GM18520 (cell line): Measurements from ENCODE around the gene ACACB.
"Not testable (repeated sequence)": the region's sequence is repeated elsewhere in the genome, so short reads cannot be mapped to it uniquely, and the experiment has no call there.

ENCODE experiments used
- ATAC-seq: cut with Tn5 transposase; IDR thresholded peaks from one replicate; pipeline ENCODE4 v1.9.1; 2021; ENCODE audit not compliant: unreplicated experiment

Gene ACACB

DNA sequence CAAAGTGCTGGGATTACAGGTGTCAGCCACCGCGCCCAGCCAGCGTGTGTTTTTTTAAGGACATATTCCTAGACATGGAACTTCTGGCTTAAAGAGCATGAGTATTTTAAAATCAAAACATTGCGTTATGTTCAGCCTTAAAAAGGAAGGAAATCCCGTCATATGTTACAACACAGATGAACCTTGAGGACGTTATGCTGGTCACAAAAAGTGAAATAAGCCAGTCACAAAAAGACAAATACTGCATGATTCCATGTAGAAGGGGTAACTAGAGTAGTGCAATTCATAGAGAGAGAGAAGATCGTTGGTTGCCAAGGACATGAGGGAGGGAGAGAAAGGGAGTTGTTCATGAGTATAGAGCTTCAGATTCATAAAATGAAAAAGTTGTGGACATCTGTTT, 53.9 kb downstream of the ACACB start:
- ATAC-seq = no peak

DNA sequence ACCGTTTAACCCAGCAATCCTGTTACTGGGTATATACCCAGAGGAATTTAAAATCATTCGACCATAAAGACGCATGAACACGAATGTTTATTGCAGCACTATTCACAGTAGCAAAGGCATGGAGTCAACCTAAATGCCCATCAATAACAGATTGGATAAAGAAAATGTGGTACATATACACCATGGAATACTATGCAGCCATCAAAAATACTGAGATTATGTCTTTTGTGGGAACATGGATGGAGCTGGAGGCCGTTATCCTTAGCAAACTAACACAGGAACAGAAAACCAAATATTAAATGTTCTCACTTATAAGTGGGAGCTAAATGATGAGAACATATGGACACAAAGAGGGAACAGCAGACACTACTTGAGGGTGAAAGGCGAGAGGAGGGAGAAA, 56.4 kb downstream of the ACACB start:
- not testable (repeated sequence) for ATAC-seq

GRCh38 chr12:109173443-109174240, 57.3 kb downstream of the ACACB start:
- ATAC-seq = no peak

DNA sequence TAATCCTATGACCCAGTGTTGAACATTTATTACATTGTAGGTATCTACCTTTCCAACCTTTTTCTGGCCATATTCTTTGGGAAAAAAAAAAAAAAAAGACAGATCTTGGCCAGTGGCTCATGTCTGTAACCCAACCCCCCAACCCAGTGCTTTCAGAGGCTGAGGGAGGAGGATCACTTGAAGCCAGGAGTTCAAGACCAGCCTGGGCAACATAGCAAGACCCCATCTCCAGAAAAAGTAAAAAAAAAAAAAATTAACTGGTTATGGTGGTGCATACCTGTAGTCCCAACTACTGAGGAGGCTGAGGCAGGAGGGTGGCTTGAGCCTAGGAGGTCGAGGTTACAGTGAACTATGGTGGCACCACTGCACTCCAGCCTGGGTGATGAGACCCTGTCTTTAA, 58.1 kb downstream of the ACACB start:
- no peak for ATAC-seq

- no peak for ATAC-seq
Measured at GRCh38 chr12:109178532-109178931, 62.1 kb downstream of the ACACB start.

DNA sequence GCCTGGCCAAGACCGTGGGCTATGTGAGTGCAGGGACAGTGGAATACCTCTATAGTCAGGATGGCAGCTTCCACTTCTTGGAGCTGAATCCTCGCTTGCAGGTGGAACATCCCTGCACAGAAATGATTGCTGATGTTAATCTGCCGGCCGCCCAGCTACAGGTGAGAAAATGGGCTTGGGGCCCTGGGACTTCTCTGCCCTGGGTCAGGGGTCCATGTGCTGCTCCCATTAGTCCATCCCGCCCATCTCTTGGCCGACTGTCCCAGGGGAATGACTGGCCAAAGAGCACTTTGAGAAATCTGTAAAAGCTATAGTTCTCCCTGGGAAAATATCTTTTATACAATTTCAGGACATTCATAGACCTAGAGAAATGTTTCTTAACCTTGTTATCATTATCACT, 63.5 kb downstream of the ACACB start:
- ATAC-seq = no peak

- ATAC-seq = no peak
Measured at GRCh38 chr12:109182041-109182839, 65.9 kb downstream of the ACACB start.

- ATAC-seq = no peak
Measured at GRCh38 chr12:109185441-109185840, 69.1 kb downstream of the ACACB start.

GRCh38 chr12:109186993-109187653, 70.7 kb downstream of the ACACB start:
- ATAC-seq = no peak

GRCh38 chr12:109188108-109188712, 71.8 kb downstream of the ACACB start:
- no peak for ATAC-seq

- no peak for ATAC-seq
Measured at GRCh38 chr12:109189291-109189690, 72.9 kb downstream of the ACACB start.

DNA sequence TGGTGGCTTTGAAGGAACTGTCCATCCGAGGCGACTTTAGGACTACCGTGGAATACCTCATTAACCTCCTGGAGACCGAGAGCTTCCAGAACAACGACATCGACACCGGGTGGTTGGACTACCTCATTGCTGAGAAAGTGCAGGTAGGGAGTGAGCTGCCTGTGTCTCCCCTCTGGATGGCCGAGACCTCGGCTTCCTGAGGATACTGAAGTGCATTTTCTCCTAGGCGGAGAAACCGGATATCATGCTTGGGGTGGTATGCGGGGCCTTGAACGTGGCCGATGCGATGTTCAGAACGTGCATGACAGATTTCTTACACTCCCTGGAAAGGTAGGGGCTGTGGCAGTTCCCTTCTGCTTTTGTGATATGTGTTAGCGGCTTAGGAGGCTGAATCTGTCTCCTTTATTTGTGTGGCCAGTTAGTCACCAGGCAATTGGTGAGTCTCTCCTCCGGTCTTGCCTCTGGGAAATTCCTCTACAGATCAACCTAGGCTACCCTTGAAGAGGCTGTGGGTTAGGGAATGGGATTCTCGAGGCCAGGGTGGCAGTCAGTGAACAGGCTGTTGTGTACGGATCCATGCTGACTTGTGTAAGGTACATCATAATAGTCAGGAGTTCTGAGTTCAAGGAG, 75.3 kb downstream of the ACACB start:
- ATAC-seq = no peak

- ATAC-seq = no peak
Measured at GRCh38 chr12:109192358-109192757, 76.0 kb downstream of the ACACB start.

- no peak for ATAC-seq
Measured at GRCh38 chr12:109193896-109194295, 77.5 kb downstream of the ACACB start.

DNA sequence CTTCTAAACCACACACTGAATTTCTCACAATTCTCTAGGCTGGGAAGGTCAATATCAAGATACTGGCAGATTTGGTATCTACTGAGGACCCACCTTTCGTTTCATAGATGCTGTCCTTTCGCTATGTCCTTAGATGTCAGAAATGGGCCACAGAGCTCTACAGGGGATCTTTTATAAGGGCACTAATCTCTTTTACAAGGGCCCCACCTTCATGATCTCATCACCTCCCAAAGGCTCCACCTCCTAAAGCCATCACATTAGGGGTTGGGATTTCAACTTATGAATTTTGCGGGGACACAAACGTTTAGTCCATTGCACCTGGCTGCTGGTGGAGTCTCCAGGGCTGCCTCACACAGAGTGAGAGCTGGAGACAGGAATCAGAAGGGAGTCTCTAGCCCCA, 79.9 kb downstream of the ACACB start:
- ATAC-seq = no peak

DNA sequence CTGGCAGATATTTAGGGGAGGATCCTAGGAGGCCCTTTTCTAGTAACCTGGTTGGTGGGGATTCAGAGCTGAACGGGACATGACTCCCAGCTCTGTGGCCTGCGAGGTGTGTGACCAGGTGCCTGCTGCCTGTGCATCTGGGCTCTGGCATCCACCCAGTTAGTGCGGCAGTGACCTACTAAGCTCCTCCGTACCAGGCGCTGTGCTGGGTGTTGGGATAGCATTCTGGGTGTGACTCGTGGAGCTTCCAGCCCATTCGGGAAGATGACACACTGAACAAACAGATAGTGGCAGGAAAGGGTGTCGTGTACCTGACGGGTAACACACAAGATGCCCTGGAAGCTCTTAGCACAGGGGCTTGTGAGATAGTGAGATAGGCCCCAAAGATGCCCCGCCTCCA, 80.9 kb downstream of the ACACB start:
- ATAC-seq = no peak

DNA sequence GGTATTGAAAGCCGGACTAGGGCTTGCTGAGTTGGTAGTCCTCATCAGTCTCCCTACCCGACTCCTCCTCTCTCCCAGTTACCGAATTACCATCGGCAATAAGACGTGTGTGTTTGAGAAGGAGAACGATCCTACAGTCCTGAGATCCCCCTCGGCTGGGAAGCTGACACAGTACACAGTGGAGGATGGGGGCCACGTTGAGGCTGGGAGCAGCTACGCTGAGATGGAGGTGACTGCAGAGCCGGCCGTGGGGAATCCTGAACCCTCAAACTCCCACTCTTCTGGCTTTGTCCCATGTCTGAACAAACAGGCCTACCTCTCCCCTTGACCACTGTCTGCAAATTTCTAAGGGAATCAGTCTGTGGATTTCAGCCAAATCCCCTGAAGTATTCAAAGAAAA, 82.9 kb downstream of the ACACB start:
- no peak for ATAC-seq

GRCh38 chr12:109200825-109201495, 84.6 kb downstream of the ACACB start:
- no peak for ATAC-seq

- ATAC-seq = no peak
Measured at GRCh38 chr12:109201496-109201885, 85.1 kb downstream of the ACACB start.

DNA sequence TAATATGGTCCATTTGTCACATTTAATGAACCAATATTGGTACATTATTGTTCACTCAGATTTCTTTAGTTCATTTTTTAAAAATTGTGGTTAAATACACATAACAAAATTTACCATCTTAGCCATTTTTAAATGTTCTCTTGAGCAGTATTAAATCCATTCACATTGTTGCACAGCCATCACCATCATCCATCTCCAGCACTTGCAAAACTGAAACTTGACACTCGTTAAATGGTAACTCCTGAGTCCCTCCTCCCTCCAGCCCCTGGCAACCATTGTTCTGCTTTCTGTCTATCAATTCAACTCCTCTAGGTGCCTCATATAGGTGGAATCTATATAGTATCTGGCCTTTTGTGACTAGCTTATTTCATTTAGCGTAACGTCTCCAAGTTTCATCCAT, 86.4 kb downstream of the ACACB start:
- ATAC-seq = no peak
